ENCODE results near the gene DNAJC17.

Gene DNAJC17

DNA sequence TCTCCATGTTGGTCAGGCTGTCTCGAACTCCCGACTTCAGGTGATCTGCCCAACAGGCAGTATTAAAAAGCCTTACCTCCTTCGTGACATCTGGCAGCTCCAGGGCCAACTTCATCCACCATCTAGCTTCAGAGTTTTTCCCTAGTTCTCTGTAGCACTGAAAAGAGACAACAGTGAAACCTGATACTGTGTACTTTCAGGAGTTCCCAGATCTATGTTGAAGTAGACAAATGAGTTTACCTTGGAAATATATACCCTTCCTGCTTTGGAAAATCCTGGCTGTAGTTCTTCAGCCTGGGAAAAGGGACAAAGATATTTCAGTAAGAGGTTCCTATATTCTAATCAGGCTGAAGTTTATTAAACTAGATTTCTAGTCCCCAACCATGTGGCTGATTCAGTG, 70.2 kb downstream of the DNAJC17 start:
- DNase-seq (ENCODE audit: low read depth): no peak

DNA sequence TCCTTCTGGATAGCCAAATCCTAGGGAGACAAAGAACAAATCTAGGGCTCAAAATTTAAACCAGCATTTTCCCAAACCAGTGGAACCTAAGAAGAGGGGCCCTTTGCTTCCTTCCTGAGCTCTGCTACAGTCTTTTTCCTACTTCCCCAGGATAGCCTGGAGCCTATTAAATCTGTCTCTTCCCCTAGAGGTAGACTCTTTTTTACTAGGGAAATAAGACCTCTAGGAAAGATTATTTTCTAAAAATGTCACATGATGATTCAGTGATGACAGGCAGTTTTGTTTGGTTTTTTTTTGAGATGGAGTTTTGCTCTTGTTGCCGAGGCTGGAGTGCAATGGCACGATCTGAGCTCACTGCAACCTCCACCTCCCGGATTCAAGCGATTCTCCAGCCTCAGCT, 70.7 kb downstream of the DNAJC17 start:
- DNase-seq (ENCODE audit: low read depth): no peak

DNA sequence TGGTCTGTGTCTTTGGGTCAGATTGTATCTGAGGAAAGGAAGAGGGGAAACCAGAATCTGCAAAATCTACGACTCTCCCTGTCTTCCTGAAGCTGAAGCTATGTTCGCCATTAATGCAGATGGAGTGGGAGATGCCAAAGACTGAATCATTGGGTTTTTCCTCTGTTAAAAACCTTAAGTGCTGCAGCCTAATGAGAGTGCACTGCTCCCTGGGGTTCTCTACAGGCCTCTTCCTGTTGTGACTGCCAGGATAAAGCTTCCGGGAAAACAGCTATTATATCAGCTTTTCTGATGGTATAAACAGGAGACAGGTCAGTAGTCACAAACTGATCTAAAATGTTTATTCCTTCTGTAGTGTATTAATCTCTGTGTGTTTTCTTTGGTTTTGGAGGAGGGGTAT, 76.2 kb downstream of the DNAJC17 start:
- DNase-seq (ENCODE audit: low read depth): no peak

DNA sequence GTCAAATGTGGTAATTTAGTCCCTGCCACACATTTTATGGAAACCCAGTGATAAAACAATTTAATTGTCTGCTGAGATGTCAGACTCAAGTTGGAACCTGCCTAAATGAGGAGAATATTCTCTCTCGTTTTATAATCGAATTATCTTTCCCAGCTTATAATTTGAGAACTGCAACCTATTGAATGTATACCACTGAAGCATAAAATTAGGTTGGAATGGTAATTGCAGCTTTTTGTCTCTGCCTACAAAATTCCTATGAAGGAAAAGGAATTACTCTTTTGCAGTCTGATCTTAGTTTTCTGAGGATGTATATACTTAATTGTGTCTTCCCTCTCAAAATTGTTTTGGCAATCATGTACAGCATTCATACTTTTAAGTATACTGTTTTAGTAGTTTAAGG, 83.4 kb downstream of the DNAJC17 start:
- DNase-seq (ENCODE audit: low read depth): no peak

DNA sequence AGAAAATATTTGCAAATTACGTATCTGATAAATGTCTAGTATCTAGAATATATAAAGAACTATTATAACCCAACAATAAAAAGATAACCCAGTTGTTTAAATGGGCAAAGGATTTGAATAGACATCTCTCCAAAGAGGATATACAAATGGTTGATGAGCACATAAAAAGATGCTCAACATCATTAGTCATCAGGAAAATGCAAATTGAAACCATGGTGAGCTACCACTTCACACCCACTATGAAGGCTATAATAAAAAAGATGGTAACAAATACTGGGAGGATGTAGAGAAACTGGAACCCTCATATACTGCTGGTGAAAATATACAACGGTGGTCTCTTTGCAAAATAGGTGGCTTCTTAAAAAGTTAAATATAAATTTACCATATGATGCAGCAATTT, 84.3 kb downstream of the DNAJC17 start:
- DNase-seq (ENCODE audit: low read depth): no peak

DNA sequence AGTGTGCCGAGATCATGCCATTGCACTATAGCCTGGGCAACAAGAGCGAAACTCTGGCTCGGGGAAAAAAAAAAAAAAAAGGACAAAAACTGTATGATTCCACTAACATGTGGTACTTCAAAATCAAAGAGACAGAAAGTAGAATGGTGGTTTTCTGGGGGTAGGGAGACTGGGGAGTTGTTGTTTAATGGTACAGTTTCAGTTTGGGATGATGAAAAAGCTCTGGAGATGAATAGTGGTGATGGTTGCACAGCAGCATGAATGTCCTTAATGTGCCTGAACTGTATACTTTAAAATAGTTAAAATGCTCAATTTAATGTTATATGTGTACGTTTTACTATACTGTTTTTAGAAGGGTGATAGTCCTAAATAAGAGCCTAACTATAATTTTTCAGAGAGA, 84.9 kb downstream of the DNAJC17 start:
- DNase-seq (ENCODE audit: low read depth): no peak

DNA sequence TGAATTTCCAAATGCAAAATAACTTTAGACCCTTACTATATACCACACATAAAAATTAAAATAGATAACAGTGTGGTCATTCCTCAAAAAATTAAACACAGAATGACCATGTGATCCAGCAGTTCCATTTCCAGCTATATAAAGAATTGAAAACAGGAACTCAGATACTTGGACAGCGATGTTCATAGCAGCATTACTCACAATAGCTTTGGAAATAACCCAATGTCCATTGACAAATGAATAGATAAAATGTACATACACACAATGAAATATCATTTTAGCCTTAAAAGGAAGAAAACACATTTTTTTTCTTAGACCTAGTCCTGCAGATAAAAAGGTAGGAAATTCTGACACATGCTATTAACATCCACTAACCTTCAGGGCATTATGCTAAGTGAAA, 85.6 kb downstream of the DNAJC17 start:
- no peak for DNase-seq (ENCODE audit: low read depth)

DNA sequence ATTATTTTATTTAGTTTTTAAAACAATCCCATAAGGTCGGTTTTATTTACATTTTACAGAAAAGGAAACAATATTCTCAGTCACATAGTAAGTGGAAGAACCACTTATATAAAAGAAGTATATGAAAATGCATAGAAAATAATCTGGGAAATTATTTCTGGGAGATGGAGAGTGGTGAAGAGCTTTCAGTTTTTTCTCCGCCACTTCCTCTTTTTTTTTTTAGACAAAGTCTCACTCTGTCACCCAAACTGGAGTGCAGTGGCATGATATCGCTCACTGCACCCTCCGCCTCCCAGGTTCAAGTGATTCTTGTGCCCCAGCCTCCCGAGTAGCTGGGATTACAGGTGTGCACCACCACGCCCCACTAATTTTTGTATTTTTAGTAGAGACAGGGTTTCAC, 91.1 kb downstream of the DNAJC17 start:
- no peak for DNase-seq (ENCODE audit: low read depth)

Data from stimulated activated CD8-positive, alpha-beta memory T cell treated with anti-CD3 and anti-CD28 coated beads, Interleukin-7, amount 100 ng/mL, for 24 hours (primary cell).